ENCODE results near the gene MIPEP.
A peak's percentile ranks its signal among the peaks of the same experiment; 100 is the strongest.

Gene MIPEP

DNA sequence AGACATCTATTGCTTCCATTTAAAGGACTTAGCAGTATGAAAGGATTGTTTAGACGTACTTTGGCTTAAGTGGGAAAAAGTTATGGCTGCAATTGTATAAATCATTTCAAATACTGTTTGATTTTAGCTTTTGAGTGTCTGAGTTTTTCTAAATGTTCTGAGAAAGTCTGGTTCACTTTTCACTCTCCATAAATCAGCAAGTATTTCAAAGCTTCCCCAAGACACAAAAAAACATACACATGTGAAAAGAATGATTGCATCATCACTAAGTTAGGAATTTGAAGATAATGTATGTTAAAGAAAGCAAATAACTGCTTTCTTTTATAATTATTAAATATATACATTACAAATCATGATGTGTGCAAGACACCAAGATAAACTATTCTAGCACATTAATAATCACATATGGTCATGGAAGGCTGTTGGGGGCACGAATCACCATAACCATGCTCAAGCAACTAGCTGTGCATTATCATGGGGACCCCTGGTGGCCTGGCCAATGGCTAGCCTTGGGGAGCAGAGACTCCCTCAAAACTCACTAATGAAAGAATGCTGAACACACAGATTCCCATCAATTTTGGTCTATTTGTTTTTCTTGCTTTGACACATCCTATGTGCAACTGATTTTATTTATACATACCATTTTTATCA is 111.1 kb downstream of the MIPEP start:
- Histone ChIP-seq H3K4me1 (ENCODE audit: control insufficient read depth, insufficient read depth, low read length) (no peaks in the 10 kb centered on the region), H3K36me3 (ENCODE audit: control insufficient read depth in 2 of 2, insufficient read depth in 1 of 2, low read length in 2 of 2) (no peaks in the 10 kb centered on the region), H3K4me3 (ENCODE audit: low read depth, low read length) (no peak overlapping the region), H3K27ac (ENCODE audit: extremely low read depth, low read depth, low read length) (no peak overlapping the region), H3K9me3 (ENCODE audit: control insufficient read depth, insufficient read depth, low read depth, low read length) (no peaks in the 10 kb centered on the region)
- TF ChIP-seq, protein P1, sequence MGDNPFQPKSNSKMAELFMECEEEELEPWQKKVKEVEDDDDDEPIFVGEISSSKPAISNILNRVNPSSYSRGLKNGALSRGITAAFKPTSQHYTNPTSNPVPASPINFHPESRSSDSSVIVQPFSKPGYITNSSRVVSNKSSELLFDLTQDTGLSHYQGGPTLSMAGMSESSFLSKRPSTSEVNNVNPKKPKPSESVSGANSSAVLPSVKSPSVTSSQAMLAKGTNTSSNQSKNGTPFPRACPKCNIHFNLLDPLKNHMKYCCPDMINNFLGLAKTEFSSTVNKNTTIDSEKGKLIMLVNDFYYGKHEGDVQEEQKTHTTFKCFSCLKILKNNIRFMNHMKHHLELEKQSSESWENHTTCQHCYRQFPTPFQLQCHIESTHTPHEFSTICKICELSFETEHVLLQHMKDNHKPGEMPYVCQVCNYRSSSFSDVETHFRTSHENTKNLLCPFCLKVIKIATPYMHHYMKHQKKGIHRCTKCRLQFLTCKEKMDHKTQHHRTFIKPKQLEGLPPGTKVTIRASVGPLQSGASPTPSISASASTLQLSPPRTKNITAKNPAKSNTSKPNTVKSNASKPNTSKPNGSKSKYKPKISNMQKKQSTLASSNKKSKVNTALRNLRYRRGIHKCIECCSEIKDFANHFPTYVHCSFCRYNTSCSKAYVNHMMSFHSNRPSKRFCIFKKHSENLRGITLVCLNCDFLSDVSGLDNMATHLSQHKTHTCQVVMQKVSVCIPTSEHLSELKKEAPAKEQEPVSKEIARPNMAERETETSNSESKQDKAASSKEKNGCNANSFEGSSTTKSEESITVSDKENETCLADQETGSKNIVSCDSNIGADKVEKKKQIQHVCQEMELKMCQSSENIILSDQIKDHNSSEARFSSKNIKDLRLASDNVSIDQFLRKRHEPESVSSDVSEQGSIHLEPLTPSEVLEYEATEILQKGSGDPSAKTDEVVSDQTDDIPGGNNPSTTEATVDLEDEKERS (tag by site-specific recombination; IDR thresholded peaks at IDR 0.05) = no peak
- peak; percentile 24; the same call in 1 of the 2 replicates for TF ChIP-seq PRDM6 (tag by site-specific recombination; IDR thresholded peaks at IDR 0.05)
- POLR2A ChIA-PET = no interaction called here
- CTCF ChIA-PET = interaction anchor here (0.5 to 0.6 kb wide), 2 partner anchors 129 to 969 kb away, joined by 4 to 6 read pairs; no protein-coding TSS in a partner anchor

GRCh38 chr13:23777575-23777870 is 111.7 kb downstream of the MIPEP start:
- Histone ChIP-seq H3K36me3 (ENCODE audit: control insufficient read depth in 2 of 2, insufficient read depth in 1 of 2, low read length in 2 of 2) (no peaks in the 10 kb centered on the region), H3K27ac (ENCODE audit: extremely low read depth, low read depth, low read length) (no peak overlapping the region), H3K9me3 (ENCODE audit: control insufficient read depth, insufficient read depth, low read depth, low read length) (no peaks in the 10 kb centered on the region), H3K4me3 (ENCODE audit: low read depth, low read length) (no peak overlapping the region), H3K4me1 (ENCODE audit: control insufficient read depth, insufficient read depth, low read length) (no peaks in the 10 kb centered on the region)
- TF ChIP-seq, protein P2, sequence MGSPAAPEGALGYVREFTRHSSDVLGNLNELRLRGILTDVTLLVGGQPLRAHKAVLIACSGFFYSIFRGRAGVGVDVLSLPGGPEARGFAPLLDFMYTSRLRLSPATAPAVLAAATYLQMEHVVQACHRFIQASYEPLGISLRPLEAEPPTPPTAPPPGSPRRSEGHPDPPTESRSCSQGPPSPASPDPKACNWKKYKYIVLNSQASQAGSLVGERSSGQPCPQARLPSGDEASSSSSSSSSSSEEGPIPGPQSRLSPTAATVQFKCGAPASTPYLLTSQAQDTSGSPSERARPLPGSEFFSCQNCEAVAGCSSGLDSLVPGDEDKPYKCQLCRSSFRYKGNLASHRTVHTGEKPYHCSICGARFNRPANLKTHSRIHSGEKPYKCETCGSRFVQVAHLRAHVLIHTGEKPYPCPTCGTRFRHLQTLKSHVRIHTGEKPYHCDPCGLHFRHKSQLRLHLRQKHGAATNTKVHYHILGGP (tag by site-specific recombination; IDR thresholded peaks at IDR 0.05) = no peak
- TF ChIP-seq ZNF600 (tag by site-specific recombination; IDR thresholded peaks at IDR 0.05) (no peak), ZNF621 (tag by site-specific recombination; IDR thresholded peaks at IDR 0.05) (no peak), ZNF350 (tag by site-specific recombination; IDR thresholded peaks at IDR 0.05) (no peak), ZBTB10 (tag by site-specific recombination; IDR thresholded peaks at IDR 0.05) (no peak), ZNF791 (tag by site-specific recombination; IDR thresholded peaks at IDR 0.05) (no peak), SP2 (tag by site-specific recombination; IDR thresholded peaks at IDR 0.05) (no peak), ZNF610 (tag by site-specific recombination; IDR thresholded peaks at IDR 0.05; ENCODE audit: borderline replicate concordance) (no peak), ZNF596 (tag by site-specific recombination; IDR thresholded peaks at IDR 0.05) (no peak), ZNF354C (tag by site-specific recombination; IDR thresholded peaks at IDR 0.05; ENCODE audit: borderline replicate concordance, low read depth) (no peak), IKZF3 (tag by site-specific recombination; IDR thresholded peaks at IDR 0.05) (no peak), ZNF10 (tag by site-specific recombination; IDR thresholded peaks at IDR 0.05) (no peak), HOXD13 (CRISPR knock-in tag; IDR thresholded peaks at IDR 0.05; ENCODE audit: borderline replicate concordance) (no peak), CTCF (tag by site-specific recombination; IDR thresholded peaks at IDR 0.05) (no peak), ZNF837 (tag by site-specific recombination; IDR thresholded peaks at IDR 0.05) (no peak)
- POLR2A ChIA-PET = no interaction called here
- CTCF ChIA-PET = interaction anchor here (0.5 kb wide), 1 partner anchor 969 kb away, joined by 4 read pairs; no protein-coding TSS in a partner anchor

Data from HEK293 (cell line).